Esophagus muscularis mucosa (tissue), 4 donors: ENCODE results near the gene PCBP3.

Experiments used
- EP300 ChIP-seq: sonication (generic); formaldehyde crosslinking; IDR thresholded peaks from one replicate; pipeline ENCODE4 v1.6.1; 2017; ENCODE audit warnings: antibody characterized with exemption
- POLR2A ChIP-seq: fragments of 450-650 bp; IDR thresholded peaks from one replicate; pipeline ENCODE4 v1.6.1; 2017; ENCODE audit warnings: antibody characterized with exemption, moderate library complexity, mild to moderate bottlenecking, low read depth
- POLR2AphosphoS5 ChIP-seq, 2 donors: sonication (generic); formaldehyde crosslinking; IDR thresholded peaks; one replicate each; pipeline ENCODE4 v1.6.1; 2017; ENCODE audit warnings: antibody characterized with exemption in 2 of 2
- TF ChIP-seq, protein P1 (sequence below), 3 experiments: fragments of 200-600 bp in 2 of 3; fragments of 450-650 bp in 1 of 3; sonication (generic) in 2 of 3; IDR thresholded peaks; one replicate each; pipeline ENCODE4 v1.5.1; 2017 to 2019; ENCODE audit warnings: antibody characterized with exemption in 3 of 3, mild to moderate bottlenecking in 2 of 3, moderate library complexity in 1 of 3

DNA sequence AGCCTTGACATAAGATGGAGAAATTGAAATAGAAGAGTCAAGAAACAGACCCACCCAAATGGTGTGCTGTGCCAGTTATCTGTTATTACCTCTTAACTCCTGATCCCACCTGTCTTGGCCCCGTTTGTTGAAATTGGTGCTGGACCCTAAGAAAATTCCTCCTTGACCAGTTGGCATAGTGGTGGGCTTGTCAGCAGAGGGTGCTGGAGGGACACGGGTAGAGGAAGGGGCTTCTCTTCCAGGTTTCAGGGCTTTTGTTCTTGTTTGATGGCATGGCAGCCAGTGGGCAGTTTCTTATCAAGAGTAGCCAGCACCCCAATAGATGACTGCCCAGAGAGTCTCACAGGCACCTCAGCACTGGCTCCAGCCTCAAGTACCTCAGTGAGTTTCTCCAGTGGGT, 51.6 kb downstream of the PCBP3 start:
- TF ChIP-seq POLR2AphosphoS5 (IDR thresholded peaks at IDR 0.05) = no peak
- TF ChIP-seq, protein P1, sequence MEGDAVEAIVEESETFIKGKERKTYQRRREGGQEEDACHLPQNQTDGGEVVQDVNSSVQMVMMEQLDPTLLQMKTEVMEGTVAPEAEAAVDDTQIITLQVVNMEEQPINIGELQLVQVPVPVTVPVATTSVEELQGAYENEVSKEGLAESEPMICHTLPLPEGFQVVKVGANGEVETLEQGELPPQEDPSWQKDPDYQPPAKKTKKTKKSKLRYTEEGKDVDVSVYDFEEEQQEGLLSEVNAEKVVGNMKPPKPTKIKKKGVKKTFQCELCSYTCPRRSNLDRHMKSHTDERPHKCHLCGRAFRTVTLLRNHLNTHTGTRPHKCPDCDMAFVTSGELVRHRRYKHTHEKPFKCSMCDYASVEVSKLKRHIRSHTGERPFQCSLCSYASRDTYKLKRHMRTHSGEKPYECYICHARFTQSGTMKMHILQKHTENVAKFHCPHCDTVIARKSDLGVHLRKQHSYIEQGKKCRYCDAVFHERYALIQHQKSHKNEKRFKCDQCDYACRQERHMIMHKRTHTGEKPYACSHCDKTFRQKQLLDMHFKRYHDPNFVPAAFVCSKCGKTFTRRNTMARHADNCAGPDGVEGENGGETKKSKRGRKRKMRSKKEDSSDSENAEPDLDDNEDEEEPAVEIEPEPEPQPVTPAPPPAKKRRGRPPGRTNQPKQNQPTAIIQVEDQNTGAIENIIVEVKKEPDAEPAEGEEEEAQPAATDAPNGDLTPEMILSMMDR (IDR thresholded peaks at IDR 0.05) = no peak
- TF ChIP-seq POLR2A = no peak
- no peak for TF ChIP-seq EP300
